Stimulated activated CD8-positive, alpha-beta memory T cell treated with anti-CD3 and anti-CD28 coated beads, Interleukin-2, amount 100 ng/mL, for 48 hours (primary cell): ENCODE data around the gene ADCY7.

Experiments used
- DNase-seq, 2 donors: peaks; one replicate each; pipeline ENCODE4 v3.0.0-alpha.2; 2020; ENCODE audit warnings: low read depth in 2 of 2

Gene ADCY7

GRCh38 chr16:50313596-50314478 lies 47.5 kb downstream of the ADCY7 start:
- DNase-seq, result peak in 1 of 2 donors; percentile 20

GRCh38 chr16:50314665-50315064 lies 48.3 kb downstream of the ADCY7 start:
- DNase-seq, result no peak

- DNase-seq, result no peak
Measured at GRCh38 chr16:50315346-50315997, 49.1 kb downstream of the ADCY7 start.

- DNase-seq, result no peak
Measured at GRCh38 chr16:50316102-50316847, 49.9 kb downstream of the ADCY7 start.

- no peak for DNase-seq
Measured at GRCh38 chr16:50316848-50317630, 50.7 kb downstream of the ADCY7 start.

- DNase-seq, result no peak
Measured at GRCh38 chr16:50318796-50319578, 52.6 kb downstream of the ADCY7 start.

GRCh38 chr16:50320310-50320709 lies 54.0 kb downstream of the ADCY7 start:
- no peak for DNase-seq

- no peak for DNase-seq
Measured at GRCh38 chr16:50322333-50322732, 56.0 kb downstream of the ADCY7 start.

- no peak for DNase-seq
Measured at GRCh38 chr16:50323335-50324011, 57.1 kb downstream of the ADCY7 start.

- no peak for DNase-seq
Measured at GRCh38 chr16:50324345-50324744, 58.0 kb downstream of the ADCY7 start.

- no peak for DNase-seq
Measured at GRCh38 chr16:50326264-50326663, 59.9 kb downstream of the ADCY7 start.

GRCh38 chr16:50326835-50327465 lies 60.6 kb downstream of the ADCY7 start:
- DNase-seq, result peak; percentile 34 to 48

GRCh38 chr16:50329446-50330189 lies 63.3 kb downstream of the ADCY7 start:
- DNase-seq, result no peak

GRCh38 chr16:50331570-50331969 lies 65.2 kb downstream of the ADCY7 start:
- DNase-seq, result no peak

GRCh38 chr16:50332599-50332998 lies 66.2 kb downstream of the ADCY7 start:
- no peak for DNase-seq

- no peak for DNase-seq
Measured at GRCh38 chr16:50334106-50334975, 68.0 kb downstream of the ADCY7 start.

GRCh38 chr16:50335196-50335958 lies 69.0 kb downstream of the ADCY7 start:
- DNase-seq, result no peak
